ENCODE measurements around the gene MAT2A.
"Not testable (repeated sequence)": the region's sequence is repeated elsewhere in the genome, so short reads cannot be mapped to it uniquely, and the experiment has no call there.

MAT2A gene

DNA sequence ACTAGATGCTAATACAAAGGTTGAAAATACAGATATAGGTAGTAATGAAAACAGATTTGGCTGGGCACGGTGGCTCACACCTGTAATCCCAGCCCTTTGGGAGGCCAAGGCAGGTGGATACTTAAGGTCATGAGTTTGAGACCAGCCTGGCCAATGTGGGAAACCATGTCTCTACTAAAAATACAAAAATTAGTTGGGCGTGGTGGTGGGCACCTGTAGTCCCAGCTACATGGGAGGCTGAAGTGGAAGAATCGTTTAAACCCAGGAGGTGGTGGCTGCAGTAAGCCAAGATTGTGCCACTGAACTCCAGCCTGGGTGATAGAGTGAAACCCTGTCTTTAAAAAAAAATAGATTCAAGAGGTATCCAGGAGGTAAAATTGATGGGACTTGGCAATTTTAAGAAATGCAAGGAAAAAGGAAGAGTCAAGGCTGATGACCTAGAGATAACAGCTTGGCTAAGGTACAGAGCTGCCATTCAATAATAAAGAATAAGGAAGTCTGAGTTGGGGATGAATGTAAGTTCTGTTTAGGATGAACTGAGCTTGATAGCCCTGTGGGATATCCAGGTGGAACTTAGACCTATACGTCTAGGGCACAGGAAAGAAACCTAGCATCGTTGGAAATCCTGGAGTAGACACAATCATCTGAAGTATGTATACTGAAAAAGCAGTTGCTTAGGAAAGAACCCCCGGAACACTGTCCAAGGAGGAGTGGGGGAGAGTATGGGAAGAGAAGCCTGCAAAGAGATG is 9.1 kb downstream of the MAT2A start:
- no peak for DNase-seq

DNA sequence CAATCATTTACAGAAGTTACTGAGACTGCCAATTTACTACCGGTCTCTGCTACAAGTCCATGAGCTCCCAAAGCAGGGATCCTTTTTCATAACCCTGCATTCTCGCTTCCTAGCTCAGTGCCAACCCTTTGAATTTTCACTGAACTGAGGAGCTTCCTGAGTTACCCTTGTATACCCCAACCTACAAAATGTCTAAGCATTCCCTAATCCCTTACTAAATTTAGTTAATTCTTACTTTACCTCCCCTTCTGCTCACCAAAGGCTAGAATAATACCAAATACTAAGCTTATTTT is 9.6 kb downstream of the MAT2A start:
- DNase-seq: no peak

DNA sequence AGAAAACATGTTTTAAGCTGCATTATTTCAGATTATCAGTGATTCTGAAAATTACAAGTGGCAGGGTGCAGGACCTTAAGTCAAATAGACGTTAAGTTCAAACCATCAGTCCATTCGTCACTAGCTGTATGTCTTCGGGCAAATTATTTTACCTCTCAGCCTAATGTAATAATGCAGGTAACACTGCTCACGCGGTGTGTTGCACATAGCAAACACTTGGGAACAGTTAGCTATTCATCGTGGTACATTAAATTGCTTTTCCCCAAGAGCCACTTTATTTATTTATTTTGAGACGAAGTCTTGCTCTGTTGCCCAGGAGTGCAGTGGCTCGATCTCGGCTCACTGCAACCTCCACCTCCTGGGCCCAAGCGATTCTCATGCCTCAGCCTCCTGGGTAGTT is 10.1 kb downstream of the MAT2A start:
- no peak for DNase-seq

DNA sequence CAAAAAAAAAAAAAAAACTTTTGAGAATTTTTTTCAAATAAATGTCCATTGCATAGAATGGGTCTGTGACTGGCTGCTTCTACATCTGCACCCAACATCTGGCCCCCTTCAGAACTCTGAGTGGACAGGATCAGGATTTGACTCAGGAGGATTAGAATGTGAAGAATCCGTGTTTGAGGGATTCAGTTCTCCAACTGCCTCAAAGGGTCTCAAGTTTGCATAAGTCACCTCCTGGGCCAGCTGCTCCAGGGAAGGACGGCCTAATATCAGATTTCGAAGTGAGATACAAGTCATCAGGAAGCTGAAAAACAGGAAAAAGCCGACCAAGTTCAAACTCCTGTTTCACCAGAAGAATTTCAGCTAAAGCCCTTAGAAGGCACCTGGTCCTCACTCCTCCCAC is 10.9 kb downstream of the MAT2A start:
- DNase-seq: peak; percentile 95

DNA sequence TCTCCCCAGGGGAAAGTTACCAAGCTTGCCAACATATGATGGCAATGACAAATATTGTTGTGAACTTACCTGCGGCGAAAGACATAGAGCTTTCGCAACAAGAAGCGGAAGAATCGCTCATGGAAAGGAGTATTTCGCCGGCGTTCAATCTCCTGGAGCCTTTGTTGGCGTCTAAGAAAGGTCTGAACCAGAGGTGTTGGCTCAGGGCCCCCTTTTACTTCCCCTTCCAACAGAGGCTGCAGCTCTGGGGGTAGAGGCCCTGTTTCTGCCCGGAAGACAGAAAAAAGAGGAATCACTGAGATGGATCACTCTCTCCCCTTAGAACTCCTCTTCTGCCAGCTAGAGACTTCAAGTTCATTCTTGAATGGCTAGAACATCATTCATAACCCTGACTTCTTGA is 11.5 kb downstream of the MAT2A start:
- no peak for DNase-seq

DNA sequence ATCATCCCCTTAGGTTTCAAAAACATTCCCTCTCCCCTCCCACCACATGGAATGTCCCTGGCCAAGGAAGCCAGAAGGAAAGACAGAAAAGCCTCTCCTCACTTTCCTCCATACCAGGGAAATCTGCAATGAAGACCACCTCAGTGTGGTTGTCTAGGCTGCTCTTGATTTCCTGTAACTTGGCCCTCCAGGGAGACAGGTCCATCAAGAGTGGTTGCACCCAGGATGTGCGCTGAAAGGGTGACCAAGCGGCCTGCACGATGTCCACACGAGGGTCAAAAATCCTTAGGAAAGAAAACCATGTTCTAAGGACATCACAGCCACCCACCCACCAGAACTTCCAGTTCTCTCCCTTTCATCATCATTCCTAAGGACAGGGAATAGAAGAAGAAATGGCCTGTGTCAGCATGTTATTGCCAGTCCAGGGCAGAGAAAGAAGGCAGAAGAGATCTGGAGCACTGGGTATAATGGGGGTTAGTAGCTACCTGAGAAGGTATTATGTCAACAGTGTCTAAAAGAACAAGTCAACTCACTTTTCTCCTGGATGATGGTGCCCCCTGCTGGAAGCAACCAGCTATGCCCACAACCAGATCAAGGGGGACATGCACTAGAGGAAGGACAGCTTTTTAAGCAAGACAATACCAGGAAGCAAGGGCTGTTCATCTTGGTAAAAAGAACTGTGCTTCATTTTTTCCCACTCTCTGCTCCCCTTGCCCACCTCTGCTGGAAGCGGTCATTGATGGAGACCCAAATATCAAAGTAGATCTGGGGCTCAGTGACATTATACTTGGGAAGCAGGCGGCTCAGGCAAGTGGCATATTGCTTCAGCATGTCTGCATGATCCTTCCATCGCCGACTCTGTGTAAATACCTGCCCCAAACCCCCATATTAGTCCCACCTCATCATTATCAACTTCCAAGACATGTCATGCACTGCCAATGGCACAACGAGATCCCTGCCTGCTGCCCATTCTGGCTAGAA is 13.0 kb downstream of the MAT2A start:
- peak; percentile 70 for DNase-seq

DNA sequence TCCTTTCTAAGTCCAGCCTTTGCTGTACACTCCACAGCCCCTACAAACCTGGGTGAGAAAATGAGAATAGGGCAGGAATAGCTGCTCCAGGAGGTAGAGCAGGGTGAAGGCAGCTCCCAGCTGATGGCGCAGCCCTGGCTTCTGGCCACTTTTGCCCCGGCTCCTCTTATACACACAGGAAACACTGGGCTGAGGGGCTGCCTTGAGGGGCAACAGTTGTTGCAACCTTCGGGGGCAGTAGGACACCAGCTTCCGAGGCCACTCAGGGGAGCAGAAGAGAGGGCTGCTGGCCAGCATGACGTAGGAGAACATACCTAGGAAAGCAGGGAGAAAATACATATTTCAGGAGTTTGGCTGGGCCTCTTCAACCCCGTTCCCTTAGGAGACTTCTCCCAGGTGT is 14.2 kb downstream of the MAT2A start:
- no peak for DNase-seq

DNA sequence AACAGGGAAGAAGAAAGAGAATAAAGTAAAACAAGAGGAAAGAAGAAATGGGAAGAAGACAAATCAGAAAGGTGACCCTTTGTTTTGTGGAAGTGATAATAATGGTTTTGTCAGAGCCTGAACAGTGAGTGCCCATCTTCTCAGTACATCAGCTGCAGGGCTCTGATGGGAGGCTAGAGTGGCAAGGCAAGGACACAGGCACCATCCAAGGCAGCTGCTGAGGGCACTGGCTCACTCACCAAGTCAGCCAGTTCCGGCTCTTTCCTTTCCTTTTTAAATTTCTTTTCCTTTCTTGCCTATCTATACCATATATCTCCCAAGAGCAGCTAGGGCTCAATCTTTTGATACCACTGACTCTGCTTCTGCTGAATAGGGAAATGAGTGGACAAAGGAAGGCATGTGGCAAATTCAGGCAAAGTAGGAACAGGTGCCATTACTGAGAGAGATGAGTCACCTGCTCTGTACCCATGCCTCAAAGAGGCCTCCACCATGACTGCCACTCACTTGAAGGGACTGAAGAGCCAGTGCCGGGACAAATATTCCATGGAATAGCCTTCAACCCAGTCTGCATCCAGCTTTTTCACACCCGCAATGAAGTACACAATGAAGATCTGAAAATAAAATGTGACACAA is 16.1 kb downstream of the MAT2A start:
- DNase-seq: no peak

DNA sequence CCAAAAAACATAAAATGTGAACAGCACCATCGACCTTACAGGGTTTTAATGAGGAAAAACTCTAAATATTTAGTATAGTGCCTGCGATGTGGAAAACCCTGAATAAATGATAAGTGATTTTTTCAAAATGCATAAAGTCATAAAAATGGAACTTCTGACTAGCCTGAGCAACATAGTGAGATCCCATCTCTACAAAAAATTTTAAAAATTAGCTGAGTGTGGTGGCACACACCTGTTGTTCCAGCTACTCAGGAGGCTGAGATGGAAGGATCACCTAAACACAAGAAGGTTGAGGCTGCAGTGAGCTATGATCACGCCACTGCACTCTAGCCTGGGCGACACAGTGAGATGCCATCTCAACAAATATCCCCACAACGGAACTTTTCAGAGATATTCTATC is 18.2 kb downstream of the MAT2A start:
- DNase-seq: no peak

DNA sequence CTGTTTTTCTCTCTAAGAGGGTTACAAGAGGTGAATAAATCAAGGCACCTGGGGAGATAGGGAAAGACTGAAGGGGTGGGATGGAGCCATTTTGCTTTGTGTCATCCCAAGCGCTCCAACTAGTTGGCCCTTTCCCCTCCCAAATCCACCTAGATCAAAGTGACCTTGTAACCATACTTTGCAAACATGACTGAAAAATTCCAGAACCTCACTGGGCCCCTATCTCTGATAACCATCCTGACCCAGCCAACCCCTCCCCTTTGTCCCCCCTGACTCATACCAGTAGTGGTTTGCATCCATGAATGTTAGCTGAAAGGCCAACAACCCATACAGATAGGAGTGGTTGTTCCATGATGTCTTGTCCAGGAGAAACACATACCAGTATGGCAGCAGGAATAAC is 19.2 kb downstream of the MAT2A start:
- no peak for DNase-seq

DNA sequence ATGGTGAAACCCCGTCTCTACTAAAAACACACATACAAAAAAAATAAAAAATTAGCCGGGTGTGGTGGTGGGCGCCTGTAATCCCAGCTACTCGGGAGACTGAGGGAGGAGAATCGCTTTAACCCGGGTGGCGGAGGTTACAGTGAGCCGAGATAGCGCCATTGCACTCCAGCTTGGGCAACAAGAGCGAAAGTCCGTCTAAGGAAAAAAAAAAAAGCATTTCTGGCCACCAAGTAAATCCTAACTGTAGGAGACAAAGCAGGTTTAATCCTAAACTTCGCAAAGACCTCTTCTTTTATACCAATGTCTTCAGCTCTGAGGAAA is 21.4 kb downstream of the MAT2A start:
- not testable (repeated sequence) for DNase-seq

DNA sequence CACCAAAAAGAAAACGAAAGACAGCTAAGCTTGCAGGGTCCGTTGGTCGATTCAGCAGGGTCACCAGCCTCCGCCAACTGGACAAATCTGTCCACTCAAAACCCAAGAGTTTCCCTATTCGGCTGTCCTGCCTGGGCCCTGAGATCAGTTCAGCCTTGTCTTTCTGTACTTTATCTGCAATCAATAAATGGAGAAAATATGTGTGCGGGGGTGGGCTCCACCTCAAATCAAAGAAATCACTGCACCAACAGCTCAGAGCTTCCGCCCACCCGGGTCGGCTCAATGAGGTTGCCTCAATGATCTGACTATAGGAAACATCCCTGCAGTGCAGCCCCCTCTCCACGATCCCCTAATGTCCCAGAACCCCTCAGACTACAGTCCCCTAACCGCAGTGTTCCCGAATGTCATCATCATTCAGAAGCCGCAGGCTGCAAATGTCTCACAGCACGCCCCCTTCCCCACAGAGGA is 21.9 kb downstream of the MAT2A start:
- no peak for DNase-seq

DNA sequence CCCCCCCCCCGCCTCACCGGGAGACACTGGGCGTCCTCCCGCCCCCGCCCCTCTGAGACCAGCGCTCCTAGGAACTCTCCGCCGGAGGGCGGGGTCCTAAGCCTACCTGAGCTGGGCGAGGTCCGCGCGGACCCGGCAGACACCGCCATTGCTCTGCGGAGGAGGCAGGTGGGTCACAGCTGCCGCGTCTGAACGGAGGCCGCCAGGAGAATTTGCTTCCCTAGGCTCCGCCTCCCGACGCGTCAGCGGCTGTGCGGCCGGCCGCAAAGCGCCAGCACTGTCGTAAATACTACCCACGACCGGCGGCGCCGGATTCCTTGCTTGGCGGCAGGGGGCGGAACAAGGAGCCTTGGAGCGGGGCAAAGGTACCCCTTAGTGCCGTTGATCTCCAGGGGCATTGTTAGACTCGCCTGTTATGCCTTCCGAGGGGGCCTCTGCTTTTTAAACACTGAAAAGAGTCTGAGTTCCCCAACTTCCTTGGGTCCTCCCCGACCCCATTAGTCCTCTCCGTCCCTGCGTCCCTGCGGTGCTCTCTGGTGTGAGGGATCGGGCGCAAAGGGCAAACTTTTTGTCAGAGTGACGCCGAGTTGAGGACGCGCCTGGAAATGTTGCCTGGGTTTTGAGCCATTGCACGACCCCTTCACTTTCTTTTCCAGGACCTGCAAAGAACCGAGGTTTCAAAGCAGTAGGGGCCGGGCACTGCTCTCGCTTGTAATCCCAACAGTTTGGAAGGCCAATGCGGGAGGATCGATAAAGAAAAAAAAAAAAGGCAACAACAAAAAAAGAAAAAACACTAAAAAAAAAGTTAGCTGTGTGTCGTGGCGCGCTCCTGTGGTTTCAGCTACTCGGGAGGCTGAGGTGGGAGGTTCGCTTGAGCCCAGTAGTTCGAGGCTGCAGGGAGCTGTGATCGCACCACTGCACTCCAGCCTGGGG is 22.6 kb downstream of the MAT2A start, which contains the start of gene GGCX:
Gene GGCX, minus strand, starts transcription at position 214 of the 933 bp plus-strand sequence. Its CDS starts 65 bp downstream, at position 149.
- DNase-seq: peak; percentile 92

DNA sequence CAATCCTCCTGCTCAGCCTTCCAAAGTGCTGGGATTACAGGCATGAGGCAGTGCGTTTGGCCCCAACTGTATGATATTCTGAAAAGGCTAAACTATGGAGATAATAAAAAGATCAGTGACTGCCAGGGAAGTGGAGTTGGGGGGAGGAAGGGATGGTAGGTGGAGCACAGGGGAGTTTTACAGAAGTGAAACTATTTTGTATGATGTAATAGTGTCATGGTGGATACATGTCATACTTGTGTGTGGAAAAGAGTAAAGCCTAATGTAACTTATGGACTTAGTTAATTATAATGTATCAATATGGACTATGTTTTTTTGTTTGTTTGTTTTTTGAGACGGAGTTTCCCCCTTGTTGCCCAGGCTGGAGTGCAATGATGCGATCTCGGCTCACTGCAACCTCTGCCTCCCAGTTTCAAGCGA is 25.2 kb downstream of the MAT2A start:
- no peak for DNase-seq

DNA sequence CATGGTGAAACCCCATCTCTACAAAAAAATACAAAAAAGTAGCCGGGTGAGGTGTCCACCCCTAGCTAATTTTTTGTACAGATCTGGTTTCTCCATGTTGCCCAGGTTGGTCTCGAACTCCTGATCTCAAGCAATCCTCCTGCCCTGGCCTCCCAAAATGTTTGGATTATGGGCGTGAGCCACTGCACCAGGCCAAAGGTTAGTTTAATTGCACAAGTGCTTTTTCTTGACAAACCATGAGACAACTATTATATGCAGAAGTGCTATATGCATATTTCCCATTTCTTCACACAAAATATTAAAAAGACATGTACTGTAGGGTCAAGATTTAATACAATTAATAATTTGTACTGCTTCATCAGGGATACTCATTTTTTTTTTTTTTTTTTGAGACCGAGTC is 27.3 kb downstream of the MAT2A start:
- no peak for DNase-seq

DNA sequence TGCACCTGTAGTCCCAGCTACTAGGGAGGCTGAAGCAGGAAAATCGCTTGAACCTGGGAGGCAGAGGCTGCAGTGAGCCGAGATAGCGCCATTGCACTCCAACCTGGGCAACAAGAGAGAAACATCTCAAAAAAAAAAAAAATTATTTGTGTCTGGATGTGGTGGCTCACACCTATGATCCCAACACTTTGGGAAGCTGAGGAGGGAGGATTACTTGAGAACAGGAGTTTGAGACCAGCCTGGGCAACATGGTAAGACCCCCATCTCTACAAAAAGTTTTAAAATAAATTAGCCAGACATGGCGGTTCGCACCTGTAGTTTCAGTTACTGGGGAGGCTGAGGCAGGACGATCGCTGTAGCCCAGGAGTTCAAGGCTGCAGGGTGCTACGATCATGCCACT is 36.8 kb downstream of the MAT2A start:
- DNase-seq: no peak

DNA sequence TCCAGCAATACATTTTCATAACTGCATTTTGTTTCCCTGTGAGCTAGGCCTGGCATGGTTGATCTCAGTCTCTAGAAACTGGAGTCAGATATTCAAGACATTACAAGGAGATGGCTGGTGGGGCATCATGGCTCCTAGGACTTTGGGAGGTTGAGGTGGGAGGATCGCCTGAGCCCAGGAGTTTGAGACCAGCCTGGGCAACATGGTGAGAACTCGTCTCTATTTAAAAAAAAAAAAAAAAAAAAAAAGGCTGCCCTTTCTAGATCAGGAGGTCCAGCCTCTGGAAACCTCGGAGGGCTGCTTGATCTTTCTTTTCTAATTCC is 38.1 kb downstream of the MAT2A start:
- no peak for DNase-seq

DNA sequence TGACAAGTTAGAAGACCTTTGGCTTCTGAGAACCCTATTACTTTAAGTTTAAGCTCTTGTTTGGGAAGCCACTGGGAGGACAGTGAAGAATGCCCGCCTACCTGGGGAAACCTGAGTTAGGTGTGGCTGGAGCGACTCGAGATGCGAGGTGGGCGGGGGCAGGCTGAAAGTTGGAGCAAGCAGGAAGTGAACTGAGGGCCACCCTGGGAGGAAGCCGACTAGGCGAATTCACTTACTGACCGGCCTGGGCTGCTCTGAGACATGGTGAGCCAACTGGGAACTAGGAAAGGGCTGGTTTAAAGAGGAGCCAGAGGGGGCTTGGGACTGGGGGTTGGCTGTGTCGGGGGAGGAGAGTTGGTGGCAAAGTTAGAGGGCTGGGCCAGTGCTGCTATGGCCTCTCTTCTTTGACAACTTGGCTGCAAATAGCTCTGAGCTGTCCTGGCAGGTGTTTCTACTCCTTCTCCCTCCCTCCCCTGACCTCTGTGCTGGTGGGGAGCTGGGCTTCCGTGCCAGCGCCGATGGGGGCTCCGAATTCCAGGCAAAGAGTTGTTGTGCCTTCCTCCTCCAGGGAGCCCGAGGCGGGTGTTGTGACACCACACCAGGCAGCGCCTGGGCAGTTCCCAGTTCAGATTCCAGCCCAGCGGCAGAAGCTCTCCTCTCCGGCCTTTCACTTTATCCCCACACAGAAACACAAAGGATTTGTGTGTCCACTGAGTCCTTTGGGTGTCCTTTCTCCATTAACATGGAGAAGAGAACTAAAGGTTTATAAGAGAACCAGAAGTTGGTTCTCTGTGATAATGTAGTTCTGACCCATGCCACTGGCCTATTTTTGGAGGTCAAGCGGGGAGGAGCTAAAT is 38.6 kb downstream of the MAT2A start, which contains the start of gene VAMP8:
Gene VAMP8, plus strand, starts transcription at position 201 of the 857 bp plus-strand sequence. Its CDS starts 61 bp downstream, at position 262.
- DNase-seq: no peak

DNA sequence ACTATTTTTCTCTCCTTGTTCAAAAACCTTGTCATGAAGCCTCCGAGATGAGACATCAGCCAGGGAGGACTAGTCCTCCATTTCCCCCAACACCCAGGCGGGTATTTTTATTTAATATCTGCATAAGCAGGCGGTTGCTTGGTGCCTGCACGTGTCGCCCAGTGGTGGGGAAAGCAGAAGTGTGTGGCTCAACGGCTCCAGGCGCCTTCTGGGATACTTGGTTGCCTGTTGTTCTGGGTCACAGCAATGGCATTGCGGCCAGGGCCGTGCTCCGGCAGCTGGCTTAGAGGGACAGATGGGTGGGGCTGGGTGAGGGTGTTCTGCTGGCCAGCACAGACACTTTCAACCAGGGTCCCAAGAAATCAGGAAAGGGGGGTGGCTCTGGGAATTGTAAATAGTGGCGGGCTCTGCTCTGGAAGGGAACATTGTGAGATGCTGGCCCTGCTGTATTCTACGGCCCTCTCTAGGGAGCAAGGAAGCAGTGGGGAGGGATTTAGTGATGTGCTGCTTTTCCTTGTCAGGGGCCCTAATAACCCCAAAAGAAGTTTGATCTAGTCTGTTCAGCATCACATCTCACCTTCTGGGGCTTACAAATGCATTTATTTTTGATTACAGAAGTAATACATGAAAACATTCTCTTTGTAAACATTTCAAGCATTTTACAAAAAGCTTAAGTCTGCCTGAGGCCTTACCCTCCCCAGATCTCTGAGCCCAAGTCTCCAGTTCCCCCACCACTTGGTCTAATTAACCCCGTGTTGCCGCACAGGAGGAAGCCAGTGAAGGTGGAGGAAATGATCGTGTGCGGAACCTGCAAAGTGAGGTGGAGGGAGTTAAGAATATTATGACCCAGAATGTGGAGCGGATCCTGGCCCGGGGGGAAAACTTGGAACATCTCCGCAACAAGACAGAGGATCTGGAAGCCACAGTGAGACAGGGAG is 39.5 kb downstream of the MAT2A start:
- DNase-seq: no peak

DNA sequence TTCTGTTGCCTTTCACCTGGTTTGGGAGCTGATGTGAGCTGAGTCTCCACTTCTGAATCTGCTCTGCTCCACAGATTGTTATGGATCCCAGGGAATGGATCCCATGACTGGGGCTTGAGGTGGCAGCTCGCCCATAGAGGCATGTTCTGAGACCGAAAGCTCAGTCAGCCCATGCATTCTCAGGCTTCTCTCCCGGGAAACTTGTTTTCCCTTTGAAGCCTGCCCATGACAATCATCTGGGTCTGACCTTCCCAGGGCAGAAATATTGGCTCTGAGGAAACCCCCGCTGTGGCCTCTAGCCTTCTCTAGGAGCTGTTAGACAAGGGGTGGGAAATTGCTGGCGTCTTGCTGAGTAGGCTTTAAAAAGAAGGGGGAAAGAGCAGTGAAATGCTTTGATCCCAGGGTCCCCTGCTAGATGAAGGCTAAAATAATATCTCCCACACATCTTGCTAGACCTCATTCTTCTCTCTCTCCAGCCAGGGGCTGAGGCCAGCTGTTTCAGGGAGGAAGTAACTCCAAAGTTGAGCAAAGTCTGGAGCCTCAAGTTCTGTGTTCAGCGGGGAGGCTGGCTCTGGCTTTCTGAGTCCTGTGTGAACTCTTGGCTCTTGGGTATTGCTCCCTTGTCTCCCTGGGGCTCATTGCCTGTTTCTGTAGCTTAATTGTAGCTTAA is 40.4 kb downstream of the MAT2A start:
- DNase-seq: no peak

All from EL (cell line).